BE2C (cell line): Measurements from ENCODE around the gene ELMO1.

Experiments used
- DNase-seq: peaks from one replicate; pipeline ENCODE4 v3.0.0-alpha.2; 2020
- H3K27me3 ChIP-seq: fragments of 250-450 bp; sonication (Bioruptor Pico); 2 replicates; pipeline ENCODE4 v1.5.1; 2020; ENCODE audit warnings: mild to moderate bottlenecking
- H3K36me3 ChIP-seq: fragments of 250-450 bp; sonication (Bioruptor Pico); 2 replicates; pipeline ENCODE4 v1.5.1; 2020; ENCODE audit warnings: mild to moderate bottlenecking
- H3K4me1 ChIP-seq: fragments of 250-450 bp; sonication (Bioruptor Pico); 2 replicates; pipeline ENCODE4 v1.5.1; 2020
- H3K4me3 ChIP-seq: 2 replicates; pipeline ENCODE4 v1.5.1; 2011; ENCODE audit warnings: low read depth, low read length
- H3K9me3 ChIP-seq: fragments of 250-450 bp; sonication (Bioruptor Pico); 2 replicates; pipeline ENCODE4 v1.5.1; 2020
- CTCF ChIP-seq: IDR thresholded peaks from 2 replicates; pipeline ENCODE4 v1.5.1; 2012; ENCODE audit warnings: mild to moderate bottlenecking, low read depth, low read length

ELMO1 gene

GRCh38 chr7:36916619-36917018 lies 532.0 kb downstream of the ELMO1 start:
- TF ChIP-seq CTCF: no peak
- H3K4me1 ChIP-seq: no peaks in the 10 kb centered on the region
- no peaks in the 10 kb centered on the region for H3K36me3 ChIP-seq
- H3K27me3 ChIP-seq: no peaks in the 10 kb centered on the region
- no peaks in the 10 kb centered on the region for H3K9me3 ChIP-seq
- H3K4me3 ChIP-seq: no peak overlapping the region
- DNase-seq: no peak

GRCh38 chr7:36916116-36916515 lies 532.5 kb downstream of the ELMO1 start:
- no peak for DNase-seq
- no peaks in the 10 kb centered on the region for H3K36me3 ChIP-seq
- H3K4me1 ChIP-seq: no peaks in the 10 kb centered on the region
- TF ChIP-seq CTCF: no peak
- no peaks in the 10 kb centered on the region for H3K27me3 ChIP-seq
- no peaks in the 10 kb centered on the region for H3K9me3 ChIP-seq
- no peak overlapping the region for H3K4me3 ChIP-seq

GRCh38 chr7:36911788-36912187 lies 536.9 kb downstream of the ELMO1 start:
- Histone ChIP-seq H3K4me1 (no peaks in the 10 kb centered on the region), H3K27me3 (no peaks in the 10 kb centered on the region), H3K36me3 (no peaks in the 10 kb centered on the region), H3K9me3 (no peaks in the 10 kb centered on the region), H3K4me3 (no peak overlapping the region)
- no peak for TF ChIP-seq CTCF
- DNase-seq: no peak

- DNase-seq: no peak
- Histone ChIP-seq H3K4me1 (no peaks in the 10 kb centered on the region), H3K36me3 (no peaks in the 10 kb centered on the region), H3K27me3 (no peaks in the 10 kb centered on the region), H3K9me3 (no peaks in the 10 kb centered on the region), H3K4me3 (no peak overlapping the region)
- TF ChIP-seq CTCF: no peak
Observed at GRCh38 chr7:36910859-36911258, 537.8 kb downstream of the ELMO1 start.

GRCh38 chr7:36910401-36910800 lies 538.3 kb downstream of the ELMO1 start:
- H3K4me3 ChIP-seq: no peak overlapping the region
- TF ChIP-seq CTCF: no peak
- no peaks in the 10 kb centered on the region; the same call in 1 of the 2 replicates for H3K9me3 ChIP-seq
- no peaks in the 10 kb centered on the region for H3K27me3 ChIP-seq
- no peak for DNase-seq
- H3K36me3 ChIP-seq: no peaks in the 10 kb centered on the region
- H3K4me1 ChIP-seq: peaks cover 1% of the 10 kb centered on the region; the same call in 1 of the 2 replicates

- DNase-seq: no peak
- H3K36me3 ChIP-seq: no peaks in the 10 kb centered on the region
- H3K4me3 ChIP-seq: no peak overlapping the region
- H3K9me3 ChIP-seq: no peaks in the 10 kb centered on the region; the same call in 1 of the 2 replicates
- no peak for TF ChIP-seq CTCF
- H3K4me1 ChIP-seq: peaks cover 17% of the 10 kb centered on the region
- no peaks in the 10 kb centered on the region for H3K27me3 ChIP-seq
Observed at GRCh38 chr7:36906956-36907635, 541.6 kb downstream of the ELMO1 start.
